HFFc6 (cell line): Measurements from ENCODE around the gene CCDC149. TPM values are rescaled to one million over a fixed set of nuclear protein-coding genes. Genes with fewer than 3 reads are reported as not detected.

ENCODE experiments used
- DNase-seq: peaks from one replicate; pipeline ENCODE4 v3.0.0-alpha.2; 2018
- H3K27ac Mint-ChIP-seq: 2 replicates; pipeline ENCODE4 v1.8.0; 2020; ENCODE audit warnings: mild to moderate bottlenecking, mixed read lengths
- H3K27me3 Mint-ChIP-seq: 2 replicates; pipeline ENCODE4 v1.8.0; 2021; ENCODE audit warnings: mild to moderate bottlenecking, moderate library complexity, mixed read lengths; ENCODE audit not compliant: insufficient read depth
- H3K36me3 Mint-ChIP-seq: 2 replicates; pipeline ENCODE4 v1.8.0; 2021; ENCODE audit warnings: low read depth, mixed read lengths
- H3K4me1 Mint-ChIP-seq: 2 replicates; pipeline ENCODE4 v1.8.0; 2020; ENCODE audit warnings: low read depth, mixed read lengths
- H3K4me3 Mint-ChIP-seq: 2 replicates; pipeline ENCODE4 v1.8.0; 2020; ENCODE audit warnings: mild to moderate bottlenecking, moderate library complexity, mixed read lengths
- H3K9me3 Mint-ChIP-seq: 2 replicates; pipeline ENCODE4 v1.8.0; 2020; ENCODE audit warnings: mild to moderate bottlenecking, mixed read lengths
- CTCF ChIP-seq: fragments of 200-600 bp; sonication (generic); IDR thresholded peaks from 2 replicates; pipeline ENCODE4 v1.5.0; 2021; ENCODE audit warnings: antibody characterized with exemption, mild to moderate bottlenecking
- total RNA-seq, 6 experiments: library from RNA; stranded (reverse); fragmentation: NEBNext Ultra II Directional; extraction: Animal tissue kit (Norgen Biotek cat#: 25700); gene quantifications; 2 replicates in 1 of 6; 3 replicates in 5 of 6; pipeline ENCODE4 v1.2.3, GENCODE V29; 2021

Gene CCDC149
- total RNA-seq, 6 experiments from 2014 or later: 10.9 to 13.5 (median 12.9) TPM

DNA sequence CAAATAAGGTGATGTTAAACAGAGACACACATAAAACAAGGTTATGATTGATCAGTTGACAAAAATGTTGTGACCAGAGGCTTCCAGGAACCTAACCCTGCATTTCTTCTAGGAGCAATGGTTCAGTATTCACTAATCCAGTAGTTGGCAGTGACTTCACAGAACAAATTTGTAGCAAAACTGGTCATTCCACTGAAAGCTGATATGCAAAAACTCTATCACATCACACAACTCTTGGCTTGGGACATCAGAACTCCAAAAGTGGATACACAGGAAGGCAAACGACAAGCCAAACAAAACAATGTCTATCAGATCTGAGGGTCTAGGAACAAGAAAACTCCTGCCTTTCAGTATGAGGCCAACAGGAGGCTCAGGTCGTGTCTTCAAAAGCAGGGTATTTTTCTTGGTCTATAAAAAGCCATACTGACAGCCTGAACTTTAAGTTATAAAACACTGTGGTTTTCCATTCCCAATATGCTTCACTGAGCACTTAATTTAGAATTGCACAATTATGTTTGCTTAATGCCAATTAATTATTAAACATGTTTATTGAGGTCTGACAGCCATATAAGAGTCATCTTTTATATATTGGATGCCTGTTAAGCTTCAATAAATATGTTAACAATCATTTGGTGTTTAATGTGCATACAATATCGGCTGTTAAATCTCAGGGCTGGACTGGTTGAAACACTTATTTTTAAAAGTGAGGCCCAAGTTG lies 71.9 kb downstream of the CCDC149 start:
- H3K36me3 Mint-ChIP-seq: no peaks in the 10 kb centered on the region; the same call in 1 of the 2 replicates
- no peaks in the 10 kb centered on the region for H3K9me3 Mint-ChIP-seq
- H3K27ac Mint-ChIP-seq: no peak overlapping the region
- peaks cover 6% of the 10 kb centered on the region; the same call in 1 of the 2 replicates for H3K4me1 Mint-ChIP-seq
- no peaks in the 10 kb centered on the region; the same call in 1 of the 2 replicates for H3K27me3 Mint-ChIP-seq
- TF ChIP-seq CTCF: no peak
- DNase-seq: no peak
- H3K4me3 Mint-ChIP-seq: no peak overlapping the region

DNA sequence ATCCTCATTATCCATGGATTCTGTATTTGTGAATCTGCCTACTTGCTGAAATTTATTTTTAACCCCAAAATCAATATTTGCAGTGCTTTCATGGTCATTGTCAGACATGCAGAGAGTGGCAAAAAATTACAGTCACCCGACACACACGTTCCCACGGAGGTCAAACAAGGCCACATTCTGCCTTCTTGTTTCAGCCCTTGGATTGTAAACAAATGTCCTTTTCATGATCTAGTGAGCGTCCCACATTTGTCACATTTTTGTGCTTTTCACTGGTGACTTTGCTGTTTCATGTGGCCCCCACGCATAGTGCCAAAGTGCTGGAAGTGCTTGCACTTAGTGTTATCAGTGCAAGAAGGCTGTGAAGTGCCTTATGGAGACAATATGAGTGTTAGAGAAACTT lies 72.5 kb downstream of the CCDC149 start:
- DNase-seq: no peak
- Mint-ChIP-seq H3K27ac (no peak overlapping the region), H3K9me3 (no peaks in the 10 kb centered on the region), H3K36me3 (no peaks in the 10 kb centered on the region; the same call in 1 of the 2 replicates), H3K4me1 (peaks cover 6% of the 10 kb centered on the region; the same call in 1 of the 2 replicates), H3K27me3 (no peaks in the 10 kb centered on the region; the same call in 1 of the 2 replicates), H3K4me3 (no peak overlapping the region)
- no peak for TF ChIP-seq CTCF

DNA sequence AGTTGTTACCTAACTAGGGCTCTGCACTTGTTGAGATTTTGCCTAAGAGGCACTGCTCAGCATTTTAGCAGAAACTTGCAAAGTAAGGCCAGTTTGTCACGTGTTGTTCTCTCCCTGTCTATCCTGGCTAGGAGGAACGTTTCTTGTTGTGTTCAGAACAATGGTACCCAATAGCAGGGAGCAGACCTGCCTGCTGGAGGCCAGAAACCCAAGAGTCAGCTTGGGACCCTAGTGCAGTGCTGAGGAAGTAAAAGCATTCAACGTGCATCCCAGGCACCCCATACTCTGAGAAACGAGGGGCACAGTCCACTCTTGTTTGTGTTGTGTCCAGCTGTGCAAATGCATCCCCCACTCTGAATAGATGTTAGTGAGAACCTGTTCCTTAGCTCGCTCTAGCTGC lies 75.1 kb downstream of the CCDC149 start:
- no peak for TF ChIP-seq CTCF
- Mint-ChIP-seq H3K4me1 (peaks cover 6% of the 10 kb centered on the region; the same call in 1 of the 2 replicates), H3K9me3 (no peaks in the 10 kb centered on the region), H3K27ac (no peak overlapping the region), H3K27me3 (no peaks in the 10 kb centered on the region), H3K4me3 (no peak overlapping the region), H3K36me3 (no peaks in the 10 kb centered on the region; the same call in 1 of the 2 replicates)
- DNase-seq: no peak

DNA sequence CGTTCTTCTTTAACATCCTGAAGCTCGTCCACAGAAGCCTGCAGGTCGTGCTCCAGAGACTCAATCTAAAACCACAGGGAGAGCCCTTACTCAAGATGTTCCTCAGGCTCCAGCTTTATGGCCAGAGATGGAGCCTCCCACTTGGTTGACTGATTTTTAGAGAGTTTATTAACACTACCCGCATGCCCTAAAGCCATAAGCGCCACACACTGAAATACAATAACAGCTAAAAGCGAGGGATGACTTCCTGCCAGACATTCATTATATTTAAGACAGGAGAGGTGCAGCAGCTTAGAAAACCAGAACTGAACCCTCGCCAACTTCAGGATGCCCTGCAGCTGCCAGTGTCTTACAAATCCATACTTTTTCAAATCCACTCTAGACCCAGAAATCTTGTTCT lies 75.5 kb downstream of the CCDC149 start:
- no peak for TF ChIP-seq CTCF
- Mint-ChIP-seq H3K9me3 (no peaks in the 10 kb centered on the region), H3K27ac (no peak overlapping the region), H3K4me1 (peaks cover 6% of the 10 kb centered on the region; the same call in 1 of the 2 replicates), H3K27me3 (no peaks in the 10 kb centered on the region), H3K4me3 (no peak overlapping the region), H3K36me3 (no peaks in the 10 kb centered on the region; the same call in 1 of the 2 replicates)
- DNase-seq: no peak

DNA sequence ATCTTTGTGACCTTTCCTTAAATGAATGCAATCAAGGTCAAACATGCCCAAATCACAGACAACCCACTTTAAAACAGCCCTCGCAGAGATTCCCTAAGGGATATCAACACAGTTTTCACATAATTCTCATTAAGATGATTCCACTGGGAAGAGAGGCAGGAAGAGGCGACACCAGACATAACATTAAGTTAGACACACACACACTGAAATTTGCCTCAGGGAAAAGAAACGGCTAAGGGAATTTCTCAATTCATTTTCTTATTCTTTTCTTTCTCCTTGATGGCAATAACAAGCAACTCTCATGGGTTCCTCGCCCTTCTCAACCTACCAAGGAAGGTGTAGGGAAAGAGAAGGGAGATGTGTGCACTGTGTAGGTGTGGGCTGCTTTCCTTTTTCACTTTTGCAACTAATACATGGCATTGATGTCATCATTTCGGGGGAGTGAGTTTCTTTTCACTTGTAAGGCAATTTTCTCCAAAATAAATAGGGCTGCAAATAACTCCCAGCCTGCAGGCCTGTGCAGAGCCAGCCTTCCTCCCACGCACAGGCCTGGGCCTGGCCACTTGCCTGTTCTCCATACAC lies 76.1 kb downstream of the CCDC149 start:
- H3K27me3 Mint-ChIP-seq: no peaks in the 10 kb centered on the region
- H3K4me3 Mint-ChIP-seq: no peak overlapping the region
- H3K36me3 Mint-ChIP-seq: no peaks in the 10 kb centered on the region; the same call in 1 of the 2 replicates
- H3K27ac Mint-ChIP-seq: no peak overlapping the region
- no peak for TF ChIP-seq CTCF
- H3K9me3 Mint-ChIP-seq: no peaks in the 10 kb centered on the region
- no peak for DNase-seq
- H3K4me1 Mint-ChIP-seq: peaks cover 6% of the 10 kb centered on the region; the same call in 1 of the 2 replicates
